ENCODE results near the gene FOLR1.

- no peak for TF ChIP-seq POLR2A (IDR thresholded peaks at IDR 0.05; ENCODE audit: low read depth, low read length)
- TF ChIP-seq POLR2AphosphoS5 (IDR thresholded peaks at IDR 0.05; ENCODE audit: low read depth, low read length): no peak
These were observed 47.0 kb upstream of the FOLR1 start for GRCh38 chr11:72144807-72145565.
